SU-DHL-6 (cell line): ENCODE results near the gene ZNF850.

ENCODE experiments used
- H2AFZ ChIP-seq: fragments of 200-600 bp; sonication (generic); 2 replicates; pipeline ENCODE4 v1.6.1; 2014; ENCODE audit warnings: low read depth, mild to moderate bottlenecking, moderate library complexity, mixed read lengths, antibody characterized with exemption, low read length; ENCODE audit not compliant: severe bottlenecking
- H3F3A ChIP-seq: fragments of 200-600 bp; shearing (Covaris generic); 2 replicates; pipeline ENCODE4 v1.6.0; 2016; ENCODE audit warnings: antibody characterized with exemption, mild to moderate bottlenecking; ENCODE audit not compliant: insufficient read depth
- H3K27ac ChIP-seq: fragments of 200-600 bp; sonication (generic); 2 replicates; pipeline ENCODE4 v1.5.1; 2016; ENCODE audit warnings: low read depth, mild to moderate bottlenecking, low read length, moderate library complexity, mixed read lengths
- H3K27me3 ChIP-seq: fragments of 200-600 bp; sonication (generic), shearing (Covaris generic); 2 replicates; pipeline ENCODE4 v1.6.0; 2014; ENCODE audit warnings: mild to moderate bottlenecking, low read length
- H3K36me3 ChIP-seq: fragments of 200-600 bp; sonication (generic); 2 replicates; pipeline ENCODE4 v1.6.1; 2014; ENCODE audit warnings: mild to moderate bottlenecking, low read length, mixed read lengths
- H3K4me2 ChIP-seq: fragments of 300-600, 200-600 bp; shearing (Covaris generic), sonication (generic); 2 replicates; pipeline ENCODE4 v1.6.0; 2014; ENCODE audit warnings: low read length, low read depth, mild to moderate bottlenecking; ENCODE audit not compliant: poor library complexity, severe bottlenecking
- H3K4me3 ChIP-seq: fragments of 200-600 bp; sonication (generic); 2 replicates; pipeline ENCODE4 v1.5.1; 2014; ENCODE audit warnings: antibody characterized with exemption, low read length, mild to moderate bottlenecking, mixed read lengths; ENCODE audit not compliant: insufficient read depth, poor library complexity, severe bottlenecking
- H3K79me2 ChIP-seq: fragments of 200-600 bp; sonication (generic); 2 replicates; pipeline ENCODE4 v1.6.1; 2014; ENCODE audit warnings: mild to moderate bottlenecking, low read length, moderate library complexity; ENCODE audit not compliant: insufficient read depth
- H3K9ac ChIP-seq: fragments of 200-600 bp; sonication (generic); 2 replicates; pipeline ENCODE4 v1.7.0; 2014; ENCODE audit warnings: mild to moderate bottlenecking, low read length
- H3K9me2 ChIP-seq: fragments of 200-600 bp; sonication (generic); replicated peaks from 2 replicates; pipeline ENCODE4 v1.6.1; 2014; ENCODE audit warnings: low read length; ENCODE audit not compliant: insufficient read depth
- H3K9me3 ChIP-seq: fragments of 200-600 bp; sonication (generic); 2 replicates; pipeline ENCODE4 v1.6.1; 2014; ENCODE audit warnings: low read length, mixed read lengths; ENCODE audit not compliant: insufficient read depth
- H4K20me1 ChIP-seq: fragments of 200-600 bp; sonication (generic); 2 replicates; pipeline ENCODE4 v1.6.1; 2014; ENCODE audit warnings: low read depth, mild to moderate bottlenecking, antibody characterized with exemption, low read length, moderate library complexity, mixed read lengths
- CTCF ChIP-seq: fragments of 200-600 bp; sonication (generic); IDR thresholded peaks from one replicate; pipeline ENCODE4 v1.5.1; 2017; ENCODE audit warnings: antibody characterized with exemption, mild to moderate bottlenecking, low read length, moderate library complexity; ENCODE audit not compliant: insufficient read depth, poor library complexity, severe bottlenecking
- EZH2phosphoT487 ChIP-seq: fragments of 200-600 bp; sonication (generic), shearing (Covaris generic); conservative IDR thresholded peaks from 2 replicates; pipeline ENCODE4 v1.6.1; 2018; ENCODE audit warnings: mild to moderate bottlenecking, antibody characterized with exemption, low read length, moderate library complexity, mixed read lengths

The ZNF850 gene

GRCh38 chr19:36707134-36707533 is 65.5 kb downstream of the ZNF850 start:
- no peaks in the 10 kb centered on the region for H3K27me3 ChIP-seq
- H3K9me2 ChIP-seq = no peaks in the 10 kb centered on the region
- H4K20me1 ChIP-seq = no peaks in the 10 kb centered on the region
- H3K4me3 ChIP-seq = no peak overlapping the region
- H3K9me3 ChIP-seq = peaks cover 56% of the 10 kb centered on the region; the same call in 1 of the 2 replicates
- no peak overlapping the region for H3K9ac ChIP-seq
- no peak overlapping the region for H3K4me2 ChIP-seq
- no peak for TF ChIP-seq CTCF
- TF ChIP-seq EZH2phosphoT487 = no peak
- no peak overlapping the region for H3K27ac ChIP-seq
- no peak overlapping the region for H2AFZ ChIP-seq
- peaks cover 76% of the 10 kb centered on the region for H3K79me2 ChIP-seq
- H3F3A ChIP-seq = no peaks in the 10 kb centered on the region
- peaks cover 61% of the 10 kb centered on the region for H3K36me3 ChIP-seq

GRCh38 chr19:36688058-36688457 is 84.5 kb downstream of the ZNF850 start:
- Histone ChIP-seq H2AFZ (no peak overlapping the region), H3K4me2 (peak overlapping the region; percentile 93), H3K9ac (peak overlapping the region; percentile 80), H4K20me1 (no peaks in the 10 kb centered on the region), H3K9me2 (no peaks in the 10 kb centered on the region), H3K27me3 (no peaks in the 10 kb centered on the region), H3K27ac (no peak overlapping the region), H3K9me3 (peaks cover 8% of the 10 kb centered on the region; the same call in 1 of the 2 replicates), H3K4me3 (peak overlapping the region; percentile 76), H3K79me2 (peaks cover 34% of the 10 kb centered on the region), H3K36me3 (peaks cover 48% of the 10 kb centered on the region), H3F3A (no peaks in the 10 kb centered on the region)
- TF ChIP-seq CTCF (no peak), EZH2phosphoT487 (no peak)

GRCh38 chr19:36687214-36688056 is 85.2 kb downstream of the ZNF850 start, which contains the start of gene ZNF567:
TSS of gene ZNF567 (plus strand) at chr19:36687612. CDS start at chr19:36694868, 7,256 bp downstream.
- Histone ChIP-seq H3K27ac (no peak within 1 kb of the TSS), H3K79me2 (peaks cover 34% of the 10 kb centered on the region)

More at GRCh38 chr19:36687214-36688056, 85.2 kb downstream of the ZNF850 start, which contains the start of gene ZNF567:
- Histone ChIP-seq H3K9ac (peak within 1 kb of the TSS; percentile 80), H2AFZ (peak within 1 kb of the TSS; percentile 75), H4K20me1 (no peaks in the 10 kb centered on the region), H3K36me3 (peaks cover 42% of the 10 kb centered on the region), H3K4me3 (peak within 1 kb of the TSS; percentile 76), H3K27me3 (no peaks in the 10 kb centered on the region), H3F3A (no peaks in the 10 kb centered on the region), H3K9me2 (no peaks in the 10 kb centered on the region), H3K9me3 (peaks cover 8% of the 10 kb centered on the region; the same call in 1 of the 2 replicates), H3K4me2 (peak within 1 kb of the TSS; percentile 93)
- TF ChIP-seq EZH2phosphoT487 (no peak), CTCF (no peak)
